Mucosa of descending colon (tissue), 3 donors: ENCODE data around the gene PITPNM1. TPM values are rescaled to one million over a fixed set of nuclear protein-coding genes. Genes with fewer than 3 reads are reported as not detected.

Source experiments
- ATAC-seq: fragments of 200-7000 bp; cut with Tn5 transposase; one replicate; pipeline ENCODE4 v1.9.1; 2020; ENCODE audit warnings: mild to moderate bottlenecking, moderate library complexity
- DNase-seq, 3 donors: peaks; one replicate each; pipeline ENCODE4 v3.0.0-alpha.2; 2020
- H3K36me3 ChIP-seq: fragments of 200-600 bp; one replicate; pipeline ENCODE4 v1.8.0; 2021; ENCODE audit warnings: low read depth, mild to moderate bottlenecking
- H3K4me1 ChIP-seq: fragments of 200-600 bp; one replicate; pipeline ENCODE4 v1.8.0; 2021; ENCODE audit warnings: low read depth, mild to moderate bottlenecking
- H3K4me3 ChIP-seq: fragments of 200-600 bp; one replicate; pipeline ENCODE4 v1.8.0; 2021; ENCODE audit warnings: mild to moderate bottlenecking
- H3K9me3 ChIP-seq: fragments of 200-600 bp; one replicate; pipeline ENCODE4 v1.8.0; 2021; ENCODE audit warnings: mild to moderate bottlenecking
- intact Hi-C, 2 donors: fragments of 100-400 bp; cut with DNase I in 1 of 2; cut with micrococcal nuclease in 1 of 2; formaldehyde crosslinking; loops; one replicate each; pipeline versions ENCODE4 v1.11.0 to v1.11.1; 2022; cut with DNase I, micrococcal nuclease
- total RNA-seq, 3 donors: library from RNA; stranded (reverse); fragmentation: NEBNext Ultra II Directional in 2 of 3; extraction: Animal tissue kit (Norgen Biotek cat#: 25700) in 2 of 3; gene quantifications; one replicate each; pipeline versions ENCODE4 v1.2.1 to v1.2.4, GENCODE V29; 2021 to 2023
- TF ChIP-seq, protein P1 (sequence below): fragments of 200-600 bp; IDR thresholded peaks from one replicate; pipeline ENCODE4 v1.8.0; 2022; ENCODE audit warnings: antibody characterized with exemption, mild to moderate bottlenecking
- donor health status: DM: no; HTN: no; CAD: no; lungs with moderate emphysema.
- donor health status: DM: no; HTN: no; CAD: no.
- donor health status: DM: no; HTN: yes; CAD: no.

PITPNM1 gene
- total RNA-seq, 3 donors from 2014 or later: 59.6 to 104 (median 83.7) TPM

DNA sequence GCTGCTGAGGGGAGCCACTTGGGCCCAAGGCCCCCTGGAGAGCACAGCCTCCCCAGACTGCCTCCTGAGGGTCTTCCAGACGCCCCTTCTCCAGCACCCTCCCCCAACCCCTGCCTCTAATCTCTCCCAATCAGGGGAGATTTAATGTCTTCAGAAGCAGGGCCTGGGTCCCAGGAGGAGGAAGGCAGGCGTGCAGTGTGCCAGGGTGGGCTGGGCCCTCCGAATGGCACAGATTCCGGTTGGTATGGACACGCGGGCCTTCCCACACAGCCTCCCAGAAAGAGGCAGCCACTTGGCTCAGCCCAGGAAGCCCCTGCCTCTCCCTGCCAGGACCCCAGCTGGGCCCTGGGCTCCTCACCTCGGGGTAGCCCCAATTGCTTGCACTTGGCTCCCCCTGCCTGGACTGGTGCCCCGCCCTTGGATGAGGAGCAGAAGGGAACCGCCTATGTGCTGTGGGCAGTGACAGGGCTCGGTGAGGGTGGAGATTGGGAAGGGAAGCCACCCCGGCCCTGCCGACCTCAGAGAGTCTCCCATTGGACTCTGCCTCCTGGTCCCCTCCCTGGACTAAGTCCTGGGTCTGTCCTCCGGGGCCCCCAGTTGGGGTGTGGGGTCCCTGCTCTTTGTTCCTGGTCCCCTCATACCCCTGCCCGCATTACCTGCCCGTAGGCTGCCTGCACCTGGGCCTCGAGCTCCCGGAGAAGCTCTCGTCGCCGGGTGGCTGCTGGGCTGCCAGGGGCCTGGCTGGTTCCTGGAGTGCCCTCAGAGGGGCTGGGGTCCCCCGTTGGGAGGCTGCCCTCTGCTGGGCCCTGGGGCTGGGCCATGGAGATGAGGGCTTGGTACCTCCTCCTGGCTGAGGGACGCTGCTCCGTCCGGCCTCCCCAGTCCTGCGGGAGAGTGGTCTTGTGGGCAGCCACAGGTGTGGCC is 18.7 kb upstream of the PITPNM1 start:
- TF ChIP-seq, protein P1, sequence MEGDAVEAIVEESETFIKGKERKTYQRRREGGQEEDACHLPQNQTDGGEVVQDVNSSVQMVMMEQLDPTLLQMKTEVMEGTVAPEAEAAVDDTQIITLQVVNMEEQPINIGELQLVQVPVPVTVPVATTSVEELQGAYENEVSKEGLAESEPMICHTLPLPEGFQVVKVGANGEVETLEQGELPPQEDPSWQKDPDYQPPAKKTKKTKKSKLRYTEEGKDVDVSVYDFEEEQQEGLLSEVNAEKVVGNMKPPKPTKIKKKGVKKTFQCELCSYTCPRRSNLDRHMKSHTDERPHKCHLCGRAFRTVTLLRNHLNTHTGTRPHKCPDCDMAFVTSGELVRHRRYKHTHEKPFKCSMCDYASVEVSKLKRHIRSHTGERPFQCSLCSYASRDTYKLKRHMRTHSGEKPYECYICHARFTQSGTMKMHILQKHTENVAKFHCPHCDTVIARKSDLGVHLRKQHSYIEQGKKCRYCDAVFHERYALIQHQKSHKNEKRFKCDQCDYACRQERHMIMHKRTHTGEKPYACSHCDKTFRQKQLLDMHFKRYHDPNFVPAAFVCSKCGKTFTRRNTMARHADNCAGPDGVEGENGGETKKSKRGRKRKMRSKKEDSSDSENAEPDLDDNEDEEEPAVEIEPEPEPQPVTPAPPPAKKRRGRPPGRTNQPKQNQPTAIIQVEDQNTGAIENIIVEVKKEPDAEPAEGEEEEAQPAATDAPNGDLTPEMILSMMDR: no peak
- H3K4me3 ChIP-seq: no peak overlapping the region
- H3K9me3 ChIP-seq: no peaks in the 10 kb centered on the region
- no peaks in the 10 kb centered on the region for H3K36me3 ChIP-seq
- ATAC-seq (peak; percentile 70), DNase-seq (peak in 2 of 3 donors; percentile 64 to 66)
- peaks cover 7% of the 10 kb centered on the region for H3K4me1 ChIP-seq
- intact Hi-C loops: no loop called here

DNA sequence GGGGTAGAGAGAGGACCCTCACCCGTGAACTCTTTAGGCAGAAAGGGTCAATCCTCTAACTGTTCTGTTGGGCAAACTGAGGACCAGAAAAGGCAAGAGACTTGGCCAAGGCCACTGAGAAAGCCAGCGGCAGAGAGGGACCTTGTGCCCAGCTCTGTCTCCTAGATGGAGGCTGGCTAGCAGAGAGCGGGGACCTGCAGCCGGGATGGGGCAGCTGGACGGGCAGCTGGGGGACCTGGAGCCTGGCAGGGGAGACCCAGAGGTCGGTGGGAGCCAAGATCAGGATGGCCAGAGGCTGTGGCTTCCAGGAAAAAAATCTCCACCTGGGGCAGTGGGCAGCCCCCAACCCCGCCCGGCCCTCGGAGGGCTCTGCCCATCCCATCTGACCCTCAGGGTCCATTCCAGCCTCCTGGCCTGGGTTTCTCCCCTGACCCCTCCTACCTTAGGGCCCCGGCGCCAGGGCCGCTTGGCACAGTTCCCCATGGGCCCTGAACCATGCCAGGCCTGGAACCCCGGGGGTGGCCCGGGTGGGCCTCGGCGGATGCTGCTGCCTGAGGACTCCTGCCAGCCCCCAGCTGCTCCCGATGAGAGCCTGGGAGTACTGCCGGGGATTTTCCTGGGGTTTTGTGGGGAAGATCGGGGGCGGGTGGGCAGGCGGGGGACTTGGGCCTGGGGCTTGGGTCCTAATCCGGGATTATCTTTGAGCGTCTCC is 17.8 kb upstream of the PITPNM1 start, which contains the start of gene CABP2:
TSS of gene CABP2 (minus strand) at position 603 of the 712 bp plus-strand sequence. CDS start at position 483, 120 bp downstream.
- peaks cover 7% of the 10 kb centered on the region for H3K4me1 ChIP-seq
- no peaks in the 10 kb centered on the region for H3K9me3 ChIP-seq
- ATAC-seq (no peak), DNase-seq (peak in 1 of 3 donors; percentile 46)
- no peak within 1 kb of the TSS for H3K4me3 ChIP-seq
- intact Hi-C loops: no loop called here
- TF ChIP-seq, protein P1: no peak
- no peaks in the 10 kb centered on the region for H3K36me3 ChIP-seq

DNA sequence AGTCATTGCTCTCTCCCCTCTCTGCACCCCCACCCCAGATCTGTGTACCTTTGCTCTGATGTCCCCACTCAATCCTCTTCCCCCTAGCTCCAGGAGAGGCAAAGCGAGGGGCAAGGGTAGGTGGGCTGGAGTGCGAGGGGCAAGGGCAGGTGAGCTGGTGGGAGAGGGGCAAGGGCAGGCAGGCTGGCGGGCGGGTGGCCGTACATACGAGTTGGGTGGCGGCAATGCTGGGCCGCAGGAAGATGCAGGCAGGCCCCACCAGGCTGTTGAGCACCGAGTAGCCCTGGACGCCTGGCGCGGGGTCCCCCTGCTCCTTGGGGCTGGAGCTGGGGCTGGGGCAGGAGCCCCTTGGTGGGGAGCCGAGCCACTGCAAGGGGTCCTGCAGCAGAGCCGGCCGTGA is 17.2 kb upstream of the PITPNM1 start:
- TF ChIP-seq, protein P1: no peak
- ATAC-seq (no peak), DNase-seq (peak in 1 of 3 donors; percentile 45)
- Histone ChIP-seq H3K9me3 (no peaks in the 10 kb centered on the region), H3K4me3 (no peak overlapping the region), H3K36me3 (no peaks in the 10 kb centered on the region), H3K4me1 (peaks cover 7% of the 10 kb centered on the region)
- intact Hi-C loops: no loop called here

DNA sequence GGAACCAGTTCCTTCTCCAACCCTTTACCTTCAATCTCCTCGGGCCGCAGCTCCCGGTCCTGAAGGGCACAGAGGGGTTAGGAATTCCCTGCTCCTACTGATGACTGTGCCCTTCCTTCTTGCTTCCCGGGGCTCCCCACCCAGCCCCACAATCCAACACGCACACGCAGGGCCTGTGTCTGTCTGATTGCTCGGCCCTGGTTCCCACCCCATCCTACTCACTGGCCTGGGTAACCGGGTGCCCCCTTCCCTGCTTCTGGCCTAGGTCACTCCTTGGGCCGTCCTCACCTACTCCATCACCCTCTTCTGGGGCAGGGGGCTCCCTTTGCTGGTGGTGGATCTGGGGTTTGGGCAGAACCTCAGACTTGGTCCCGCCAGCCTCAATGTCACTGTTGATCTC is 16.8 kb upstream of the PITPNM1 start:
- no peaks in the 10 kb centered on the region for H3K36me3 ChIP-seq
- no peaks in the 10 kb centered on the region for H3K9me3 ChIP-seq
- no peak for ATAC-seq
- H3K4me1 ChIP-seq: peaks cover 7% of the 10 kb centered on the region
- intact Hi-C loops: no loop called here
- TF ChIP-seq, protein P1: no peak
- H3K4me3 ChIP-seq: no peak overlapping the region
- no peak for DNase-seq

DNA sequence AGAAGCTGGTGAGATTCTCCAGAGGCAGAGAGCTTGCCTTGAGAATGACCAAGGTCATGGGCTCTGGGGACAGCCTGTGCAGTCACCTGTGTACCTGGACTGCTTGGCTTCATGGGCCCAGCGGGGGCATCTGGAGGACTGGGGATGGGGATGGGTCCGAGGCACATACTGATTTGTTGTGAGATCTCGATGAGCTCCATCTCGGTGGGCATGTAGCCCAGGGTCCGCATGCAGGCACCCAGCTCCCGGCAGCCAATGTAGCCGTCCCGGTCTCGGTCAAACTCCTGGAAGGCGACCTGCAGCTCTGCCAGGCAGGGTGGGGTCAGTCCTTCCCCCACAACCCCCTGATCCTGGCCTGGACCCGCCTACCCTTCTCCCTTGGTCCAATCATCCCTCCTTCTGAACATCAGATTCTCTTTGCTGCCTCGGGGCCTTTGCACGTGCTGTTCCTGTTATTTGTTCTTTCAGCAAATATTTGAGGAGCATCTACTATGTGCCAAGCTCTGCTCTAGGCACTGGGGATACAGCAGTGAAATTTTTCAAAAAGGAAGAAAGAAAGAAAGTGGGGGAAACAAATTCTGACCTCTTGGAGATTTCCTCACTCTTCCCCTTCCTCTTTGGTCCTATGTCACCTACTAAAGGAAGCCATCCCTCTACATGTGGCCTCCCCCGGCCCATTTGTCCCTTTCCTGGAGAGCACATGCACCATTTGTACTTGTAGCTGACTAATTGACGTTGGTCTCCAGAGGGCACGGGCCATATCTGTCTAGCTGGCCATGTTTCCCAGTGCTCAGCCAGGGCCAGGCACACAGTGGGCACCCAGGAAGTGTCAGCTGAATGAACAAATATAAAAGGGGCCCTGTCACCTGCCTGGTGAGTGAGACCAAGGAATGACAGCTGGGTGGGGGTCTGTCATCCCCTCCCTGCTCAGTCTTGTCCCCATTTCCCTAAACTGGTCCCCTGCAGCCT is 16.0 kb upstream of the PITPNM1 start:
- intact Hi-C loops: no loop called here
- ATAC-seq: no peak
- Histone ChIP-seq H3K36me3 (no peaks in the 10 kb centered on the region), H3K4me1 (peaks cover 7% of the 10 kb centered on the region), H3K9me3 (no peaks in the 10 kb centered on the region), H3K4me3 (no peak overlapping the region)
- TF ChIP-seq, protein P1: no peak
- DNase-seq: no peak
